HepG2 (cell line): ENCODE measurements around the gene UBE2C. TPM values are rescaled to one million over a fixed set of nuclear protein-coding genes. Genes with fewer than 3 reads are reported as not detected.

ENCODE experiments used
- ATF7 ChIP-seq, 2 experiments: fragments of 450-650 bp in 1 of 2; sonication (generic) in 1 of 2; formaldehyde crosslinking in 1 of 2; IDR thresholded peaks; 2 replicates each; pipeline versions ENCODE4 v1.4.0 to v1.6.1; 2016 to 2020; ENCODE audit warnings: antibody characterized with exemption in 1 of 2, mild to moderate bottlenecking in 1 of 2, missing genetic modification reagents in 1 of 2
- ATF7-NPFF ChIP-seq: sonication (generic); formaldehyde crosslinking; IDR thresholded peaks from 2 replicates; pipeline ENCODE4 v1.8.1; 2023; ENCODE audit warnings: mild to moderate bottlenecking, low read depth, missing genetic modification reagents, moderate library complexity
- HDAC6 ChIP-seq: fragments of 200-600 bp; sonication (generic); IDR thresholded peaks from 2 replicates; pipeline ENCODE4 v1.7.0; 2017; ENCODE audit warnings: mild to moderate bottlenecking, antibody characterized with exemption, low read length, low read depth
- KLF15 ChIP-seq: sonication (generic); formaldehyde crosslinking; IDR thresholded peaks from 2 replicates; pipeline ENCODE4 v1.8.1; 2023; ENCODE audit warnings: borderline replicate concordance, mild to moderate bottlenecking, inconsistent platforms, missing genetic modification reagents, mixed read lengths
- LCORL ChIP-seq, 2 experiments: fragments of 450-650 bp in 1 of 2; sonication (generic) in 1 of 2; formaldehyde crosslinking in 1 of 2; IDR thresholded peaks; 2 replicates each; pipeline versions ENCODE4 v1.5.0 to v1.6.1; 2017 to 2020; ENCODE audit warnings: antibody characterized with exemption in 1 of 2, missing genetic modification reagents in 1 of 2
- NFATC3 ChIP-seq: sonication (generic); formaldehyde crosslinking; IDR thresholded peaks from 2 replicates; pipeline ENCODE4 v1.5.1; 2020; ENCODE audit warnings: mild to moderate bottlenecking, missing genetic modification reagents
- POLR2G ChIP-seq: fragments of 200-400 bp; formaldehyde crosslinking; IDR thresholded peaks from 2 replicates; pipeline ENCODE4 v1.6.1; 2018; ENCODE audit warnings: mild to moderate bottlenecking, low read depth, low read length, moderate library complexity
- U2AF1 ChIP-seq: fragments of 200-400 bp; formaldehyde crosslinking; optimal IDR thresholded peaks from 2 replicates; pipeline ENCODE3; 2017; ENCODE audit warnings: mild to moderate bottlenecking, low read depth, low read length
- ZFYVE20 ChIP-seq: sonication (generic); formaldehyde crosslinking; IDR thresholded peaks from 2 replicates; pipeline ENCODE4 v1.8.0; 2023; ENCODE audit warnings: low read depth, mild to moderate bottlenecking, moderate library complexity, missing genetic modification reagents, borderline replicate concordance
- ZNF329 ChIP-seq: sonication (generic); formaldehyde crosslinking; IDR thresholded peaks from 2 replicates; pipeline ENCODE4 v1.9.0; 2021; ENCODE audit warnings: low read depth, mild to moderate bottlenecking, missing genetic modification reagents
- polyA plus RNA-seq, 8 experiments: library from polyadenylated mRNA; depleted of rRNA in 3 of 8; stranded (reverse) in 7 of 8; unstranded in 1 of 8; fragments of >200 nt; fragmentation: Illumina TruSeq in 4 of 8; extraction: Trizol in 4 of 8; gene quantifications; 2 replicates each; pipeline versions ENCODE4 v1.2.1 to v1.2.3, GENCODE V29; 2011 to 2016; ENCODE audit warnings: low read depth in 4 of 8, missing spikeins in 1 of 8, mixed read lengths in 1 of 8; ENCODE audit not compliant: insufficient read depth in 1 of 8
- total RNA-seq, 5 experiments: library from RNA; depleted of rRNA; stranded (reverse); fragments of >200 nt; fragmentation: Illumina TruSeq; extraction: Trizol; gene quantifications; 2 replicates each; pipeline ENCODE4 v1.2.3, GENCODE V29; 2016; ENCODE audit warnings: low read depth in 1 of 5
- TF ChIP-seq, protein P1 (sequence below), 2 experiments: IDR thresholded peaks; 2 replicates each; pipeline ENCODE4 v1.6.1; 2011 to 2012; ENCODE audit warnings: low read length in 2 of 2, borderline replicate concordance in 1 of 2, low read depth in 1 of 2, mild to moderate bottlenecking in 1 of 2, moderate library complexity in 1 of 2
- TF ChIP-seq, protein P2 (sequence below): sonication (generic); formaldehyde crosslinking; IDR thresholded peaks from 2 replicates; pipeline ENCODE4 v1.4.0; 2020; ENCODE audit warnings: mild to moderate bottlenecking, missing genetic modification reagents
- TF ChIP-seq, protein P3 (sequence below): sonication (generic); formaldehyde crosslinking; IDR thresholded peaks from 2 replicates; pipeline ENCODE4 v1.4.0; 2020; ENCODE audit warnings: missing genetic modification reagents; ENCODE audit errors: not compliant biosample characterization
- TF ChIP-seq, protein P4 (sequence below): sonication (generic); formaldehyde crosslinking; IDR thresholded peaks from 2 replicates; pipeline ENCODE4 v1.5.1; 2020; ENCODE audit warnings: mild to moderate bottlenecking, missing genetic modification reagents, borderline replicate concordance

Gene UBE2C
- total and polyA plus RNA-seq, 2 of the 13 experiments (the other 11 are each of a cell fraction or from before 2014, with no cell fraction given) = 100 to 123 TPM

DNA sequence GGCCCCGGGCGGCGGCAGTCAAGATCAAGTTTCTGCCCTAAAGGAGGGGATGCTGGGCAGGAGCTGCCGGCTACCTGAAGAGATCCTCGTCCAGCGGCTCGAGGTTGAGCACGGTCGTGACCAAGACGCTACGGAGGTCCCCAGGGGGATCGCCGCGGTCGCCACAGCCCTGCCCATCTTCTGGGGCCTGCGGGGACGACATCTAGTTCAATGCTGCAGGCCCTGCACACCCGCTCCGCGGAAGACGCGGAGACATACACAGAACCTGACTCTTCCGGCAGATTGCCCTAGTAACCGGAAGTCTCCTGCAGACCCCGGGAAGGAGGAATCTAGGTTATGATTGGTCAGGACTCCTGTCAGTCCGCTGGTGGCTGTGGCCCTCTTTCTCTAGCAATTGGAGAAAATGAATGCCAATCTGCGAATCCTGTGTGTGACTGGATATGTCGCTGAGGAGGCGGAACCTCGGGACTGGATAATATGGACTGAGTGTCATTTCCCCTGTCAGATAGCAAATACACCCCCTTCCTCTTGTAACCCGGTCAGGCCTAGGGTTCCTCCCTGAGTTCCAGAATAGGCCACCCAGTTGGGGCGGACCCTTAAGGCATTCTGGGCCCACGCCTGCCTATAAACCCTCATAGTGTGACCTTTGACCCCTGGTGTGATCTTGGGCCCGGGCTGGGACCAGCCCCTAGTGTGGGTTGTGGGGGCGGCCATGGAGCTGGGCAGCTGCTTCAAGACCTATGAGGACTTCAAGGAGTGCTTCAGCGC, 44.9 kb downstream of the UBE2C start, which contains the start of the genes ACOT8 and ZSWIM3 (continued):
- TF ChIP-seq POLR2G (peak; percentile 98), ZNF329 (CRISPR knock-in tag) (peak; percentile 59; the same call in 1 of the 2 replicates), HDAC6 (no peak), KLF15 (CRISPR knock-in tag) (no peak), U2AF1 (no peak), NFATC3 (CRISPR knock-in tag) (0 out of 2 replicates have a peak, but pooled peaks have one; percentile 15), LCORL (IDR thresholded peaks at IDR 0.05) (no peak), LCORL (CRISPR knock-in tag; IDR thresholded peaks at IDR 0.05) (no peak; the same call in 1 of the 2 replicates), ZFYVE20 (no peak), ATF7 (IDR thresholded peaks at IDR 0.05) (no peak), ATF7 (CRISPR knock-in tag; IDR thresholded peaks at IDR 0.05) (no peak; the same call in 1 of the 2 replicates), ATF7-NPFF (CRISPR knock-in tag) (no peak; the same call in 1 of the 2 replicates)
- TF ChIP-seq, protein P1, sequence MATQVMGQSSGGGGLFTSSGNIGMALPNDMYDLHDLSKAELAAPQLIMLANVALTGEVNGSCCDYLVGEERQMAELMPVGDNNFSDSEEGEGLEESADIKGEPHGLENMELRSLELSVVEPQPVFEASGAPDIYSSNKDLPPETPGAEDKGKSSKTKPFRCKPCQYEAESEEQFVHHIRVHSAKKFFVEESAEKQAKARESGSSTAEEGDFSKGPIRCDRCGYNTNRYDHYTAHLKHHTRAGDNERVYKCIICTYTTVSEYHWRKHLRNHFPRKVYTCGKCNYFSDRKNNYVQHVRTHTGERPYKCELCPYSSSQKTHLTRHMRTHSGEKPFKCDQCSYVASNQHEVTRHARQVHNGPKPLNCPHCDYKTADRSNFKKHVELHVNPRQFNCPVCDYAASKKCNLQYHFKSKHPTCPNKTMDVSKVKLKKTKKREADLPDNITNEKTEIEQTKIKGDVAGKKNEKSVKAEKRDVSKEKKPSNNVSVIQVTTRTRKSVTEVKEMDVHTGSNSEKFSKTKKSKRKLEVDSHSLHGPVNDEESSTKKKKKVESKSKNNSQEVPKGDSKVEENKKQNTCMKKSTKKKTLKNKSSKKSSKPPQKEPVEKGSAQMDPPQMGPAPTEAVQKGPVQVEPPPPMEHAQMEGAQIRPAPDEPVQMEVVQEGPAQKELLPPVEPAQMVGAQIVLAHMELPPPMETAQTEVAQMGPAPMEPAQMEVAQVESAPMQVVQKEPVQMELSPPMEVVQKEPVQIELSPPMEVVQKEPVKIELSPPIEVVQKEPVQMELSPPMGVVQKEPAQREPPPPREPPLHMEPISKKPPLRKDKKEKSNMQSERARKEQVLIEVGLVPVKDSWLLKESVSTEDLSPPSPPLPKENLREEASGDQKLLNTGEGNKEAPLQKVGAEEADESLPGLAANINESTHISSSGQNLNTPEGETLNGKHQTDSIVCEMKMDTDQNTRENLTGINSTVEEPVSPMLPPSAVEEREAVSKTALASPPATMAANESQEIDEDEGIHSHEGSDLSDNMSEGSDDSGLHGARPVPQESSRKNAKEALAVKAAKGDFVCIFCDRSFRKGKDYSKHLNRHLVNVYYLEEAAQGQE (IDR thresholded peaks at IDR 0.05; ENCODE audit: borderline replicate concordance in 1 of 2, low read depth in 1 of 2, low read length in 2 of 2) = peak in 1 of 2 experiments; percentile 66; a peak in 2 of 4 replicates
- TF ChIP-seq, protein P2, sequence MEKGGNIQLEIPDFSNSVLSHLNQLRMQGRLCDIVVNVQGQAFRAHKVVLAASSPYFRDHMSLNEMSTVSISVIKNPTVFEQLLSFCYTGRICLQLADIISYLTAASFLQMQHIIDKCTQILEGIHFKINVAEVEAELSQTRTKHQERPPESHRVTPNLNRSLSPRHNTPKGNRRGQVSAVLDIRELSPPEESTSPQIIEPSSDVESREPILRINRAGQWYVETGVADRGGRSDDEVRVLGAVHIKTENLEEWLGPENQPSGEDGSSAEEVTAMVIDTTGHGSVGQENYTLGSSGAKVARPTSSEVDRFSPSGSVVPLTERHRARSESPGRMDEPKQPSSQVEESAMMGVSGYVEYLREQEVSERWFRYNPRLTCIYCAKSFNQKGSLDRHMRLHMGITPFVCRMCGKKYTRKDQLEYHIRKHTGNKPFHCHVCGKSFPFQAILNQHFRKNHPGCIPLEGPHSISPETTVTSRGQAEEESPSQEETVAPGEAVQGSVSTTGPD (CRISPR knock-in tag) = 0 out of 2 replicates have a peak, but pooled peaks have one; percentile 22
- TF ChIP-seq, protein P3, sequence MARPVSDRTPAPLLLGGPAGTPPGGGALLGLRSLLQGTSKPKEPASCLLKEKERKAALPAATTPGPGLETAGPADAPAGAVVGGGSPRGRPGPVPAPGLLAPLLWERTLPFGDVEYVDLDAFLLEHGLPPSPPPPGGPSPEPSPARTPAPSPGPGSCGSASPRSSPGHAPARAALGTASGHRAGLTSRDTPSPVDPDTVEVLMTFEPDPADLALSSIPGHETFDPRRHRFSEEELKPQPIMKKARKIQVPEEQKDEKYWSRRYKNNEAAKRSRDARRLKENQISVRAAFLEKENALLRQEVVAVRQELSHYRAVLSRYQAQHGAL = no peak
- TF ChIP-seq, protein P4, sequence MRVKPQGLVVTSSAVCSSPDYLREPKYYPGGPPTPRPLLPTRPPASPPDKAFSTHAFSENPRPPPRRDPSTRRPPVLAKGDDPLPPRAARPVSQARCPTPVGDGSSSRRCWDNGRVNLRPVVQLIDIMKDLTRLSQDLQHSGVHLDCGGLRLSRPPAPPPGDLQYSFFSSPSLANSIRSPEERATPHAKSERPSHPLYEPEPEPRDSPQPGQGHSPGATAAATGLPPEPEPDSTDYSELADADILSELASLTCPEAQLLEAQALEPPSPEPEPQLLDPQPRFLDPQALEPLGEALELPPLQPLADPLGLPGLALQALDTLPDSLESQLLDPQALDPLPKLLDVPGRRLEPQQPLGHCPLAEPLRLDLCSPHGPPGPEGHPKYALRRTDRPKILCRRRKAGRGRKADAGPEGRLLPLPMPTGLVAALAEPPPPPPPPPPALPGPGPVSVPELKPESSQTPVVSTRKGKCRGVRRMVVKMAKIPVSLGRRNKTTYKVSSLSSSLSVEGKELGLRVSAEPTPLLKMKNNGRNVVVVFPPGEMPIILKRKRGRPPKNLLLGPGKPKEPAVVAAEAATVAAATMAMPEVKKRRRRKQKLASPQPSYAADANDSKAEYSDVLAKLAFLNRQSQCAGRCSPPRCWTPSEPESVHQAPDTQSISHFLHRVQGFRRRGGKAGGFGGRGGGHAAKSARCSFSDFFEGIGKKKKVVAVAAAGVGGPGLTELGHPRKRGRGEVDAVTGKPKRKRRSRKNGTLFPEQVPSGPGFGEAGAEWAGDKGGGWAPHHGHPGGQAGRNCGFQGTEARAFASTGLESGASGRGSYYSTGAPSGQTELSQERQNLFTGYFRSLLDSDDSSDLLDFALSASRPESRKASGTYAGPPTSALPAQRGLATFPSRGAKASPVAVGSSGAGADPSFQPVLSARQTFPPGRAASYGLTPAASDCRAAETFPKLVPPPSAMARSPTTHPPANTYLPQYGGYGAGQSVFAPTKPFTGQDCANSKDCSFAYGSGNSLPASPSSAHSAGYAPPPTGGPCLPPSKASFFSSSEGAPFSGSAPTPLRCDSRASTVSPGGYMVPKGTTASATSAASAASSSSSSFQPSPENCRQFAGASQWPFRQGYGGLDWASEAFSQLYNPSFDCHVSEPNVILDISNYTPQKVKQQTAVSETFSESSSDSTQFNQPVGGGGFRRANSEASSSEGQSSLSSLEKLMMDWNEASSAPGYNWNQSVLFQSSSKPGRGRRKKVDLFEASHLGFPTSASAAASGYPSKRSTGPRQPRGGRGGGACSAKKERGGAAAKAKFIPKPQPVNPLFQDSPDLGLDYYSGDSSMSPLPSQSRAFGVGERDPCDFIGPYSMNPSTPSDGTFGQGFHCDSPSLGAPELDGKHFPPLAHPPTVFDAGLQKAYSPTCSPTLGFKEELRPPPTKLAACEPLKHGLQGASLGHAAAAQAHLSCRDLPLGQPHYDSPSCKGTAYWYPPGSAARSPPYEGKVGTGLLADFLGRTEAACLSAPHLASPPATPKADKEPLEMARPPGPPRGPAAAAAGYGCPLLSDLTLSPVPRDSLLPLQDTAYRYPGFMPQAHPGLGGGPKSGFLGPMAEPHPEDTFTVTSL (CRISPR knock-in tag) = no peak
